Measurements from ENCODE around the gene KLHL20.

DNA sequence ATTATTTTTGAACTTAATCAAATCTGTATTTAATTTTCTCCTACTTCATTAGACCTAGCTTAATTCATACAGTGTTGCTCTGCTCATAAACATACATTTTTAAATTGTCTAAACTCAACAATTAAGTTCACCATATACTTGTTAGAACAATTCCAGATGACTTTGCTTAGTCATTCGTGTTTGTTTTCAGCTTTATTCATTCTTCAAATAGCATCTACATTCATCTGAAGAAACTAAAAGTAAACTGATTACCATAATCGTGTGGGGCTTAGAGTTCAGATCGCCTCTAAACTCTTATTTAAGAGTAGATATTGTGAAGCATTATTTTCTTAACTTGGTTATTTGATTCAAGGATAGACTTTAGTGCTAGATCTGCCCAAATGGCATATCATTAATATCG is 34.4 kb downstream of the KLHL20 start:
- TF ChIP-seq CTCF (IDR thresholded peaks at IDR 0.05) (no peak), POLR2AphosphoS5 (IDR thresholded peaks at IDR 0.05; ENCODE audit: low read depth, low read length) (no peak)
- TF ChIP-seq, protein P1, sequence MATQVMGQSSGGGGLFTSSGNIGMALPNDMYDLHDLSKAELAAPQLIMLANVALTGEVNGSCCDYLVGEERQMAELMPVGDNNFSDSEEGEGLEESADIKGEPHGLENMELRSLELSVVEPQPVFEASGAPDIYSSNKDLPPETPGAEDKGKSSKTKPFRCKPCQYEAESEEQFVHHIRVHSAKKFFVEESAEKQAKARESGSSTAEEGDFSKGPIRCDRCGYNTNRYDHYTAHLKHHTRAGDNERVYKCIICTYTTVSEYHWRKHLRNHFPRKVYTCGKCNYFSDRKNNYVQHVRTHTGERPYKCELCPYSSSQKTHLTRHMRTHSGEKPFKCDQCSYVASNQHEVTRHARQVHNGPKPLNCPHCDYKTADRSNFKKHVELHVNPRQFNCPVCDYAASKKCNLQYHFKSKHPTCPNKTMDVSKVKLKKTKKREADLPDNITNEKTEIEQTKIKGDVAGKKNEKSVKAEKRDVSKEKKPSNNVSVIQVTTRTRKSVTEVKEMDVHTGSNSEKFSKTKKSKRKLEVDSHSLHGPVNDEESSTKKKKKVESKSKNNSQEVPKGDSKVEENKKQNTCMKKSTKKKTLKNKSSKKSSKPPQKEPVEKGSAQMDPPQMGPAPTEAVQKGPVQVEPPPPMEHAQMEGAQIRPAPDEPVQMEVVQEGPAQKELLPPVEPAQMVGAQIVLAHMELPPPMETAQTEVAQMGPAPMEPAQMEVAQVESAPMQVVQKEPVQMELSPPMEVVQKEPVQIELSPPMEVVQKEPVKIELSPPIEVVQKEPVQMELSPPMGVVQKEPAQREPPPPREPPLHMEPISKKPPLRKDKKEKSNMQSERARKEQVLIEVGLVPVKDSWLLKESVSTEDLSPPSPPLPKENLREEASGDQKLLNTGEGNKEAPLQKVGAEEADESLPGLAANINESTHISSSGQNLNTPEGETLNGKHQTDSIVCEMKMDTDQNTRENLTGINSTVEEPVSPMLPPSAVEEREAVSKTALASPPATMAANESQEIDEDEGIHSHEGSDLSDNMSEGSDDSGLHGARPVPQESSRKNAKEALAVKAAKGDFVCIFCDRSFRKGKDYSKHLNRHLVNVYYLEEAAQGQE (IDR thresholded peaks at IDR 0.05; ENCODE audit: insufficient read depth in 1 of 2, low read depth in 2 of 2, low read length in 1 of 2), result no peak
